Body of pancreas (tissue), 4 donors: ENCODE data around the gene PDZD8.

ENCODE experiments used
- CTCF ChIP-seq, 7 experiments: fragments of 450-650 bp in 4 of 7; fragments of 200-600 bp in 3 of 7; sonication (generic) in 3 of 7; IDR thresholded peaks; one replicate each; pipeline ENCODE4 v1.5.1; 2016 to 2019; ENCODE audit warnings: antibody characterized with exemption in 7 of 7
- POLR2A ChIP-seq, 3 donors: fragments of 450-650 bp; IDR thresholded peaks; one replicate each; pipeline ENCODE4 v1.6.1; 2016; ENCODE audit warnings: antibody characterized with exemption in 3 of 3, mild to moderate bottlenecking in 2 of 3

- TF ChIP-seq CTCF (IDR thresholded peaks at IDR 0.05) (no peak), POLR2A (IDR thresholded peaks at IDR 0.05) (no peak)
These were observed 128.1 kb downstream of the PDZD8 start for GRCh38 chr10:117246997-117247671.
